IMR-90 (cell line): ENCODE measurements around the gene EXOC4. TPM values are rescaled to one million over a fixed set of nuclear protein-coding genes. Genes with fewer than 3 reads are reported as not detected.

Experiments used
- ATAC-seq: fragments of 200-7000 bp; cut with Tn5 transposase; 2 replicates; pipeline ENCODE4 v1.9.1; 2020; ENCODE audit warnings: low read depth, mild to moderate bottlenecking, moderate library complexity
- BruUV-seq: library from RNA; stranded (reverse); fragments of 400-500 nt; replicated peaks from 2 replicates; lab custom pipeline; 2021; lab: Mats Ljungman, UMichigan
- CTCF ChIA-PET: fragments of 300-600 bp; formaldehyde crosslinking; extraction: SDS; loops from one replicate; lab custom pipeline; 2021; ENCODE audit warnings: antibody characterized with exemption; lab: Yijun Ruan, JAX
- POLR2A ChIA-PET: fragments of 300-600 bp; sonication (Branson Sonifier 250); formaldehyde crosslinking; loops from one replicate; lab custom pipeline; 2022; ENCODE audit warnings: antibody characterized with exemption; ENCODE audit not compliant: unreplicated experiment; lab: Charles Lee
- DNase-seq: peaks from one replicate; pipeline ENCODE4 v3.0.0; 2013
- H2AFZ ChIP-seq: replicated peaks from 2 replicates; pipeline ENCODE3; 2013; ENCODE audit warnings: low read length, mild to moderate bottlenecking; ENCODE audit not compliant: poor library complexity
- H2AK5ac ChIP-seq: 2 replicates; pipeline ENCODE4 v1.6.1; 2013; ENCODE audit warnings: low read depth, low read length, inconsistent platforms
- H2AK9ac ChIP-seq: replicated peaks from 2 replicates; pipeline ENCODE3; 2013; ENCODE audit warnings: mild to moderate bottlenecking, low read depth, low read length, moderate library complexity; ENCODE audit not compliant: poor library complexity
- H2BK120ac ChIP-seq: 2 replicates; pipeline ENCODE4 v1.6.1; 2013; ENCODE audit warnings: low read depth, low read length, inconsistent platforms
- H2BK15ac ChIP-seq: 3 replicates; pipeline ENCODE4 v1.6.1; 2013; ENCODE audit warnings: low read depth, low read length, inconsistent platforms
- H2BK20ac ChIP-seq: 2 replicates; pipeline ENCODE4 v1.6.1; 2013; ENCODE audit warnings: low read depth, mild to moderate bottlenecking, inconsistent platforms, low read length, moderate library complexity
- H2BK5ac ChIP-seq: 2 replicates; pipeline ENCODE4 v1.6.1; 2013; ENCODE audit warnings: mild to moderate bottlenecking, low read depth, low read length, inconsistent platforms; ENCODE audit not compliant: poor library complexity, severe bottlenecking
- H3K14ac ChIP-seq: replicated peaks from 2 replicates; pipeline ENCODE4 v1.6.1; 2013; ENCODE audit warnings: low read depth, low read length, inconsistent platforms
- H3K18ac ChIP-seq: 2 replicates; pipeline ENCODE4 v1.6.1; 2013; ENCODE audit warnings: low read depth, low read length, control low read depth
- H3K23ac ChIP-seq: 2 replicates; pipeline ENCODE4 v1.6.1; 2013; ENCODE audit warnings: low read depth, low read length, inconsistent platforms
- H3K27ac ChIP-seq: 2 replicates; pipeline ENCODE4 v1.5.1; 2013; ENCODE audit warnings: mild to moderate bottlenecking, control low read depth, low read length; ENCODE audit not compliant: insufficient read depth
- H3K27me3 ChIP-seq: 2 replicates; pipeline ENCODE4 v1.6.1; 2013; ENCODE audit warnings: low read length; ENCODE audit not compliant: control insufficient read depth, insufficient read depth
- H3K36me3 ChIP-seq: 2 replicates; pipeline ENCODE4 v1.6.1; 2013; ENCODE audit warnings: low read length, mixed read lengths; ENCODE audit not compliant: control insufficient read depth, insufficient read depth
- H3K4ac ChIP-seq: 2 replicates; pipeline ENCODE4 v1.6.1; 2013; ENCODE audit warnings: low read depth, low read length, inconsistent platforms
- H3K4me1 ChIP-seq: 2 replicates; pipeline ENCODE4 v1.6.1; 2013; ENCODE audit warnings: low read length, mixed read lengths; ENCODE audit not compliant: control insufficient read depth, insufficient read depth
- H3K4me2 ChIP-seq: 2 replicates; pipeline ENCODE4 v1.6.1; 2013; ENCODE audit warnings: low read depth, mild to moderate bottlenecking, control low read depth, low read length, moderate library complexity
- H3K4me3 ChIP-seq: 2 replicates; pipeline ENCODE4 v1.5.1; 2013; ENCODE audit warnings: low read depth, mild to moderate bottlenecking, control low read depth, low read length, moderate library complexity; ENCODE audit not compliant: insufficient read depth
- H3K56ac ChIP-seq: 2 replicates; pipeline ENCODE4 v1.6.1; 2013; ENCODE audit warnings: low read length, inconsistent platforms; ENCODE audit not compliant: insufficient read depth; ENCODE audit errors: extremely low read depth
- H3K79me1 ChIP-seq, 2 experiments: 2 replicates each; pipeline ENCODE4 v1.6.1; 2013; ENCODE audit warnings: low read length in 2 of 2, inconsistent platforms in 1 of 2, low read depth in 1 of 2
- H3K9ac ChIP-seq: 2 replicates; pipeline ENCODE4 v1.6.1; 2013; ENCODE audit warnings: low read depth, low read length, control low read depth
- H3K9me1 ChIP-seq: 2 replicates; pipeline ENCODE4 v1.6.1; 2013; ENCODE audit warnings: low read length, inconsistent platforms; ENCODE audit not compliant: insufficient read depth
- H3K9me3 ChIP-seq: 2 replicates; pipeline ENCODE4 v1.6.1; 2013; ENCODE audit warnings: low read length; ENCODE audit not compliant: control insufficient read depth, insufficient read depth
- H4K20me1 ChIP-seq: 2 replicates; pipeline ENCODE4 v1.6.1; 2013; ENCODE audit warnings: low read length, inconsistent platforms; ENCODE audit not compliant: insufficient read depth
- H4K5ac ChIP-seq: 2 replicates; pipeline ENCODE4 v1.6.1; 2013; ENCODE audit warnings: mild to moderate bottlenecking, low read depth, low read length, control low read depth
- H4K8ac ChIP-seq, 2 experiments: 2 replicates each; pipeline ENCODE4 v1.6.1; 2013; ENCODE audit warnings: low read depth in 2 of 2, low read length in 2 of 2, control low read depth in 1 of 2, inconsistent platforms in 1 of 2
- H4K91ac ChIP-seq: 2 replicates; pipeline ENCODE4 v1.6.1; 2013; ENCODE audit warnings: low read depth, low read length, inconsistent platforms; ENCODE audit not compliant: insufficient read depth
- CEBPB ChIP-seq: IDR thresholded peaks from 2 replicates; pipeline ENCODE4 v1.6.1; 2012; ENCODE audit warnings: low read depth, low read length, improper control_type of control experiment
- CHD1 ChIP-seq: IDR thresholded peaks from 2 replicates; pipeline ENCODE4 v1.6.1; 2012; ENCODE audit warnings: low read depth, low read length, improper control_type of control experiment
- MAFK ChIP-seq: IDR thresholded peaks from 2 replicates; pipeline ENCODE4 v1.6.1; 2012; ENCODE audit warnings: low read depth, low read length, improper control_type of control experiment
- MXI1 ChIP-seq: IDR thresholded peaks from 2 replicates; pipeline ENCODE4 v1.6.1; 2012; ENCODE audit warnings: low read depth, mild to moderate bottlenecking, low read length, moderate library complexity, borderline replicate concordance
- RAD21 ChIP-seq: IDR thresholded peaks from 2 replicates; pipeline ENCODE4 v1.6.1; 2012; ENCODE audit warnings: low read length, improper control_type of control experiment
- RCOR1 ChIP-seq: IDR thresholded peaks from 2 replicates; pipeline ENCODE4 v1.6.1; 2012; ENCODE audit warnings: mild to moderate bottlenecking, low read length, improper control_type of control experiment; ENCODE audit not compliant: insufficient replicate concordance
- WGBS, 2 experiments: methylation state at CpG; one replicate each; pipeline versions ENCODE4 v1.1.5 to v1.1.7; 2013; ENCODE audit warnings: missing lambda C conversion rate in 2 of 2; ENCODE audit not compliant: insufficient read length in 1 of 2; ENCODE audit errors: extremely low coverage in 2 of 2; 5-methylcytosine and 5-hydroxymethylcytosine counted together
- dilution Hi-C: fragments of 300-500 bp; cut with HindIII; formaldehyde crosslinking; loops from one replicate; pipeline ENCODE4 v1.14.3; 2018; ENCODE audit warnings: low sequenced_read_pairs; ENCODE audit not compliant: unreplicated experiment
- in situ Hi-C: fragments of 300-500 bp; cut with MboI; formaldehyde crosslinking; loops from 3 replicates; pipeline ENCODE4 v1.14.3; 2019; ENCODE audit warnings: low sequenced_read_pairs, inconsistent platforms, mixed read lengths
- intact Hi-C: fragments of 100-400 bp; cut with micrococcal nuclease; formaldehyde crosslinking; loops from 2 replicates; pipeline ENCODE4 v1.10.0; 2022
- polyA plus RNA-seq, 3 experiments: library from polyadenylated mRNA; depleted of rRNA; stranded (reverse); fragments of >200 nt; gene quantifications; 2 replicates each; pipeline ENCODE4 v1.2.3, GENCODE V29; 2012; ENCODE audit warnings: low replicate concordance in 1 of 3
- total RNA-seq: library from RNA; depleted of rRNA; stranded (reverse); fragments of >200 nt; gene quantifications from 2 replicates; pipeline ENCODE4 v1.2.3, GENCODE V29; 2012

EXOC4 gene
- total and polyA plus RNA-seq, 2 of the 4 experiments (the other 2 are of a cell fraction), result 25.4 to 94.6 TPM

DNA sequence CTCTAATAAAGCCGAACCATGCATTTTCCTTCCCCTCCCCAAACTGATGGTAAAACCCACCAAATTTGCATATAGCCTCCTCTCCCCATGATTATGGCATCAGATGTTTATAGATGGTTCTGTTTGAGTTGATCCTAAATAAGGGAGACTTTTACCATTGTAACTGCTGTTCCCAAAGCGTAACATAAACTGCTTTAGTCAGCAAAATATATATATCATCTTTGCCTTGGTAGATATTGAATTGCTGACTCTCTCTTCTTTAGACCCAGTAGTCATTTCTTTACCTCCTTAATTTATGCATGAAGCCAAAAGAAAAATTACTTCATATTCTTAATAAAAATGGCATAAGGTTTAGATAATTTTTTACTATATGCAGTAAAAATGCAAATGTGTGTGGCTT, 788.1 kb downstream of the EXOC4 start:
- no peak overlapping the region for H2AFZ ChIP-seq
- BruUV-seq, result no TSS peak
- ATAC-seq (no peak), DNase-seq (no peak)
- dilution Hi-C loops (no loop called here), in situ Hi-C loops (no loop called here), intact Hi-C loops (no loop called here)
- H3K27me3 ChIP-seq, result no peaks in the 10 kb centered on the region
- no peak overlapping the region for H3K56ac ChIP-seq
- H2BK5ac ChIP-seq, result no peak overlapping the region
- WGBS, 2 experiments, result no CpG with 5 or more reads among the region's 2 CpGs
- no peak overlapping the region for H4K8ac ChIP-seq
- no peak overlapping the region for H4K91ac ChIP-seq
- H3K4me1 ChIP-seq, result no peaks in the 10 kb centered on the region
- H2BK20ac ChIP-seq, result no peak overlapping the region
- no peak overlapping the region for H3K9ac ChIP-seq
- POLR2A ChIA-PET, result no interaction called here
- no peak overlapping the region for H3K14ac ChIP-seq
- H3K9me1 ChIP-seq, result no peaks in the 10 kb centered on the region; the same call in 1 of the 2 replicates
- CTCF ChIA-PET, result interaction anchor here (0.5 kb wide), 1 partner anchor 699 kb away, joined by 3 read pairs; no protein-coding TSS in a partner anchor
- no peak overlapping the region for H4K5ac ChIP-seq
- no peaks in the 10 kb centered on the region for H4K20me1 ChIP-seq
- H2BK120ac ChIP-seq, result no peak overlapping the region
- H3K23ac ChIP-seq, result no peak overlapping the region
- H3K79me1 ChIP-seq, result no peaks in the 10 kb centered on the region; a peak in 1 of 4 replicates
- H2BK15ac ChIP-seq, result no peak overlapping the region
- H3K27ac ChIP-seq, result no peak overlapping the region
- no peak overlapping the region for H3K18ac ChIP-seq
- no peak overlapping the region for H3K4me2 ChIP-seq
- TF ChIP-seq MAFK, result peak; percentile 98
- no peak for TF ChIP-seq RAD21
- TF ChIP-seq MXI1, result no peak
- TF ChIP-seq CHD1, result no peak
- TF ChIP-seq CEBPB, result no peak
- no peak for TF ChIP-seq RCOR1
- H3K4me3 ChIP-seq, result no peak overlapping the region
- H2AK9ac ChIP-seq, result no peak overlapping the region
- H3K9me3 ChIP-seq, result no peaks in the 10 kb centered on the region
- H3K4ac ChIP-seq, result no peak overlapping the region
- no peaks in the 10 kb centered on the region for H3K36me3 ChIP-seq
- no peak overlapping the region for H2AK5ac ChIP-seq
